T-helper 1 cell (primary cell): ENCODE measurements around the gene SPATA1.
A peak's percentile ranks its signal among the peaks of the same experiment; 100 is the strongest.

ENCODE experiments used
- DNase-seq, 5 donors: peaks; one replicate each; pipeline ENCODE4 v3.0.0-alpha.2; 2012 to 2020

SPATA1 gene

DNA sequence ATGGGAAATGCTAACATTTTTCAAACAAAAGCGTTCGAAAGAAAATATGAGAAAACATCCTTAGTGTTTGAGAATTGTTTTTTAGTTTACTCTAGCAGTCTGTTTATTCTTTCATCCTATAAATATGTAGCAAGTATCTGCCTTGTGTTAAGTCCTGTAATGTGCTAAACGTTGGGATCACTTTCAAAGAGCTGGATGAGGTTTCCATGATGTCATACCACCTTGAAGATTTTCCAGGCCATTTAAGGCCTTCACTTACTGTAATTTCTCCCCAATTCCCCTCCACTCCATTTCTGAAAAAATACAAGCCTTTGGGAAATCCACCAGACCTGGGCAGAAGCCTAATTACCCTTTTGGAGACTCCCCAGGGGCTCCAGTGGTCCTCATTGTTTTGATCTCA lies 92.2 kb downstream of the SPATA1 start:
- no peak for DNase-seq

DNA sequence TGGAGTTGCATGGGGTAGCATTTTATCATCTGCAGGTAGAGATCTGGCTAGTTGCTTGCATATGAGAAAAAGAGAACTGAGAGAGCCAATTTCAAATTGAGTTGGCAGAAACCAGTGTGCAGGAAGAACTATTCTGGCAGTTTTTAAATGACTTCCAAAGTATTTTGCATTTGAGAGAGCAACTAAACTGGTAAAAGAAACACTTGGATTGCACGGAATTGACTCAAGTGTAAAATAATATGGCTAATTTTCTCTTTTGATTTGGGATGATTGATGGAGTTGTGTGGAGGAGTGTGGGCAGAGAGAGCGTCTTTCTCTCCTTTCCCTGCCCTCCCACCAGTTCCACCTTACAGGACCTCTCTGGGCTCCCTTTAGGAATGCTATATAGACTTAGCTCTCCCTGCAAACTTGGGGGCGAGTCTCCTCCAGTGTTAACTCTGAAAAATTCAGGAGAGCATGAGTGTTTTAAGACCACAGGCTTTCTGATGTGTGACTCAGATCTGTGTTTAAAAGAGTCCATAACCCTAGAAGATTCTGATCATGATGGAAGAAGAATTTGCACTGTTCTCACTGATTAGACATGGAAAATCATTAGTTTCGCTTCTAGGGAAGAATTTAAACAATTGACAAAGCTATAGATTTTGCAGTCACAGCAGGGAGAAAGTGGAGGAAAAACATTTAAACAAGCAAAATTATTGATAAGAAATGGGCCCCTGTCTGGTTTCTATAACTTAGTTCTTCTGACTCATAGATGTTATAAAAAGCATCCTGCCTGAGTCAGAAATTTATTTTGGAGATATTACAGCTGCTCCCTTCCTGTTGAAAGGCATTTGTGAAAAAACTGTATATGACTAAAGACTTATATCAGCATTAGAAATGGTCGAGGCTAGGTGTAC lies 92.9 kb downstream of the SPATA1 start:
- peak in 1 of 5 donors; percentile 31 for DNase-seq

- DNase-seq: no peak
Observed at GRCh38 chr1:84600796-84601195, 94.6 kb downstream of the SPATA1 start.

GRCh38 chr1:84603223-84603622 lies 97.0 kb downstream of the SPATA1 start:
- DNase-seq: no peak

- DNase-seq: no peak
Observed at GRCh38 chr1:84603941-84604830, 98.0 kb downstream of the SPATA1 start.

GRCh38 chr1:84605157-84605556 lies 99.0 kb downstream of the SPATA1 start:
- no peak for DNase-seq

GRCh38 chr1:84606977-84607376 lies 100.8 kb downstream of the SPATA1 start:
- DNase-seq: no peak

GRCh38 chr1:84611091-84611490 lies 104.9 kb downstream of the SPATA1 start:
- no peak for DNase-seq

GRCh38 chr1:84611796-84612195 lies 105.6 kb downstream of the SPATA1 start:
- DNase-seq: no peak

DNA sequence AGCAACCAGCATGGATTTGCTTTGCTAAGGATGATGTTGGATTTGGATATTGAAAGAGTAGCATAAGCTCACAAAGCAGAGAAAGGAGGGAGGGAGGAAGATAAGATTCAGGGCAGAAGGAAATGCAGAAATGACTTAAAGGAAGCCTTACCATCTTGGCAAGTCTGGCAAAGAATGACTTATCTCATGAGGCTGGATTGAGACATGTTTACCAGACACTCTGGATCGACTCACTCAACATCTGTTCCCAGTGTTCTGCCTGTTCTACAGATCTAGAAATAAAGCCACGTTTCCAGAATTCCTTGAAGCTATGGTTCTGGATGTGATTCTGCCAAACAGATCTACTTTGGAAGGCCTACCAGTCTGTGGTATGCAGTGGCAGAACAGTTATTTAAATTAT lies 106.8 kb downstream of the SPATA1 start:
- DNase-seq: no peak

DNA sequence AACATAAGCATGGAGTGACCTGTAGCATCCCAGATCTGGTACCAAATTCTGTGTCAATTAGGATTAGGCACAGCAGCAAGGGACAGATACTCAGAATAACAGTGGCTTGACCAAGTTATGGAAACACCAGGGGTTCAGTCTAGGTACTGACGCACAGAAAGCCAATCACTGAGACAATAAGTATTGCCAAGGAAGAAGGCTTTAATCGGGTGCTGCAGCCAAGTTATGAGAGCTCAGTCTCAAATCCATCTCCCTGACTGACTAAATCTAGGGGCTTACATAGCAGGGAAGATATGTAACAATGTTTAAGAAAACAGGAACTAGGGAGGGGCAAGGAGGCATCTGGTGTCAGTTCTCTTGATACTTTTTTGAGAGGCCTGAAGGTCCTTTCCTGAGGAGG lies 107.7 kb downstream of the SPATA1 start:
- no peak for DNase-seq

GRCh38 chr1:84615790-84616189 lies 109.6 kb downstream of the SPATA1 start:
- no peak for DNase-seq
